Islet of Langerhans (tissue), 1 donor: ENCODE results near the gene CD22.
"Not testable (repeated sequence)": the region's sequence is repeated elsewhere in the genome, so short reads cannot be mapped to it uniquely, and the experiment has no call there.

Source experiments
- FAIRE-seq: peaks from one replicate; lab custom pipeline; 2011; peaks lifted over from hg19 to GRCh38; lab: Jason Lieb, UNC

CD22 gene

DNA sequence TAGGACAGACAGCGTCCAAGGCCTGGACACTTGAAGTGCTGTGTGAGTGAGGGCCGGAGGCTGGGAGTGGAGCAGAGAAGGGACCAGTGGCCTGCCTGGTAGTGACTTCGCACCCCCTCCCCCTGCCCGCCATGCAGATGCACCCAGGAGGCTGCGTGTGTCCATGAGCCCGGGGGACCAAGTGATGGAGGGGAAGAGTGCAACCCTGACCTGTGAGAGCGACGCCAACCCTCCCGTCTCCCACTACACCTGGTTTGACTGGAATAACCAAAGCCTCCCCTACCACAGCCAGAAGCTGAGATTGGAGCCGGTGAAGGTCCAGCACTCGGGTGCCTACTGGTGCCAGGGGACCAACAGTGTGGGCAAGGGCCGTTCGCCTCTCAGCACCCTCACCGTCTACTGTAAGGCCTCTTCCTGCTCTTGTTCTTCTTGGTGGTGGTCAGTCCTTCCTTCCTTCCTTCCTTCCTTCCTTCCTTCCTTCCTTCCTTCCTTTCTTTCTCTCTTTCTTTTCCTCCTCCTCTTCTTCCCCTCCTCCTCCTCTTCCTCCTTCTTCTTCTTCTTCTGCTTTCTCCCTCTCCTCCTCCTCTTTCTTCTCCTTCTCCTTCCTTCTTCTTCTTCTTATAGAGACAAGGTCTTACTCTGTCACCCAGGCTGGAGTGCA is 12.7 kb downstream of the CD22 start:
- FAIRE-seq = no peak

DNA sequence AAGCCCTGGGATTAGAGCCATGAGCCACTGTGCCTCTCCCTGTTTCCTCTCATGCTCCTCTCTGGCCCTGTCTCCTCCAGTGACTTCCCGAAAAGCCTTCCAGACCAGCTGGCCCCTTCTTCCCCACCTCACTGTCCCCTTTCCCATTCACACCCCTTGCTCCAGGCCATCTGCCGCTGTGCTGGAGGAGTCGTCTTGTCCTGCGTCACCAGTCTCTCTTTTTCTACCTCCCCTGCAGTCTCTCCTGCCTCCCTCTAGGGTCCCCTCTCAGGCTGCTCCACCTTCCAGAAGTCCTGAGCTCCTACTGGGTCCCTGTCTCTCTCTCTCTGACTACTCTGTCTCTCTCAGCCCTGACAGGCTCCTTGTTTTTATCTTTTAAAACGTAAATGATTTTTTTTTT is 13.4 kb downstream of the CD22 start:
- no peak for FAIRE-seq

DNA sequence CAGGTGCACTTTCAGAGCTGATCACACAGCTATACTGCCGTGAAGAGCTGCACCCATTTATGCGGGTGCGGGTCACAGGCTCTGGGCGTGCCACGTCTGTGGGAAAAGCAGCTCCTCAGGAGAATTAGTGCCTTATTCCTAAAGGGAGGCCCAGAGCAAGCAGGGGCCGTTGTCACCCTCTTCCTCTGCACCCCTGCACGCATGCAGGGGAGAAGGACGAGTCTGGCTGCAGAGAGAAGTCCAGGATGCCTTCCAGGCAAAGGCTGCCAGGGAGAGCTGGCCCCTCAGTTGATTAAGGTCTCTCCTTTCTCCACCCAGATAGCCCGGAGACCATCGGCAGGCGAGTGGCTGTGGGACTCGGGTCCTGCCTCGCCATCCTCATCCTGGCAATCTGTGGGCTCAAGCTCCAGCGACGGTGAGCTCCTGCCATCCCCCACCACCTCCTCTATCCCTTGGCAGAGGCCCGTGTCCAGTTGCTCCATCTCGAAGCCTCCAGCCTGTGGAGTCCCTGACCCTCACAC is 15.6 kb downstream of the CD22 start:
- FAIRE-seq = no peak

DNA sequence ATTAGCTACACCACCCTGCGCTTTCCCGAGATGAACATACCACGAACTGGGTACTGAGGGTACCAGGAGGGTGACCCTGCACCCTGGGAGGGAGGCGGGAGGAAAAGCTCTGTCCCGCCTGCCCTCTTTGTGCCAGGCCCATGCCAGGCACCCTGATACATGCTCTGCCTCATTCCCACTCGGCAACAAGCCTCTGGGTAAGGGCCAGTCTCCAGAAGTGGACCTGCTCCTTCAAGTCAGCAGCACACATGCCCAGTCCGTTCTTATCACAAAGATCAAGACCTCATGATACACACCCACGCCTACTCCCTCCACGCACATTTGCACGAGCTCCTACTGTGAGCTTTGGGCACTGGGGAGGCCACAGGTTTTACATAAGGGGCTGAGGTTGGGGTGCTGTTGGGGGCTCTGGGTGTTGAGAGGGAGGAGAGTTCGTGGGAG is 16.7 kb downstream of the CD22 start:
- FAIRE-seq = no peak

DNA sequence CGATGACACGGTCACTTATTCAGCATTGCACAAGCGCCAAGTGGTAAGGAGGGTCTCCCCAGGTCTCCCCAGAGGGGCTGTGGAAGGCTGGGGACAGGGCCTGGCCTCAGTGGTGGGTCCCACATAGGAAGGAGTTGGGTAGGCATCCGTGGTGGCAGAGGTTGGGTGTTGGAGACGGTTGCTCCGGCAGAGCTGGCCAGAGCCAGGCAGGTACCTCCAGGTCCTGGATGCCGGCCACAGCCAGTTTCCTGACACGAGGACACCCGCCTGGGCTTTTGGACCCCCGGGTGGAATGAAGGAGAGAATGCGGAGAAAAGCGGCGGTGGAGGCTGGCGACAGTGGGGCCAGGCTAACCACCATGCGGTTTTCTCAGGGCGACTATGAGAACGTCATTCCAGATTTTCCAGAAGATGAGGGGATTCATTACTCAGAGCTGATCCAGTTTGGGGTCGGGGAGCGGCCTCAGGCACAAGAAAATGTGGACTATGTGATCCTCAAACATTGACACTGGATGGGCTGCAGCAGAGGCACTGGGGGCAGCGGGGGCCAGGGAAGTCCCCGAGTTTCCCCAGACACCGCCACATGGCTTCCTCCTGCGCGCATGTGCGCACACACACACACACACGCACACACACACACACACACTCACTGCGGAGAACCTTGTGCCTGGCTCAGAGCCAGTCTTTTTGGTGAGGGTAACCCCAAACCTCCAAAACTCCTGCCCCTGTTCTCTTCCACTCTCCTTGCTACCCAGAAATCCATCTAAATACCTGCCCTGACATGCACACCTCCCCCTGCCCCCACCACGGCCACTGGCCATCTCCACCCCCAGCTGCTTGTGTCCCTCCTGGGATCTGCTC is 17.4 kb downstream of the CD22 start:
- FAIRE-seq = no peak

DNA sequence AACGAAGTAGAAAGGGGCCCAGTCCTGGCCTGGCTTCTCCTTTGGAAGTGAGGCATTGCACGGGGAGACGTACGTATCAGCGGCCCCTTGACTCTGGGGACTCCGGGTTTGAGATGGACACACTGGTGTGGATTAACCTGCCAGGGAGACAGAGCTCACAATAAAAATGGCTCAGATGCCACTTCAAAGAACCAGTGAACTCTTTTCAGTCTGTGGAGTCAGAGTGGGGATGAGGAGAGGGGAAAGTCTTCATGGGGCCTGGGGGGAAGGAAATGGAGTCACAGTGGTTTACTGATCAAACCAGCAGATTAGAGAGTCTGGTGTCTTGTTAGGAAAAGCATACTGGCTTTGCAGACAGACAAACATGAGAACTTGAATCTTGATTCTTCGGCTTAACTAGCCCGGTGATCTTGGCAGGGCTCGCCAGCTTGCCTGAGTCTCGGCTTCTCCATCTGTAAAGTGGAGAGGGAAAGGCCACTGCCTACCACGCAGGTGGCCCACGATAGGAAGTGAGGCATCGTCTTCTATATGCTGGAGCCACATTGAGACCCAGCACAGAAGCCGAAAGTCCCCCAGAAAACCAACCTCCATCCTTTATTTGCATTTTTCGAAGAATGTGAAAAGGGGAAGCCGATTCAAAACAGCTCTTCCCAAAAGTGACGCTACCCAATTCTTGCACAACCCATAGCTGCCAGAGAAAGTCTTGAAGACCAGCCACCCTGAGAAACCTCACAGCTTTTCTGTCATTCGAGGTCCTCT is 18.4 kb downstream of the CD22 start, which contains the start of gene FFAR1:
Gene FFAR1 (plus strand): TSS at position 732 of the 759 bp plus-strand sequence. CDS start 3,650 bp downstream, outside the sequence.
- FAIRE-seq = no peak

DNA sequence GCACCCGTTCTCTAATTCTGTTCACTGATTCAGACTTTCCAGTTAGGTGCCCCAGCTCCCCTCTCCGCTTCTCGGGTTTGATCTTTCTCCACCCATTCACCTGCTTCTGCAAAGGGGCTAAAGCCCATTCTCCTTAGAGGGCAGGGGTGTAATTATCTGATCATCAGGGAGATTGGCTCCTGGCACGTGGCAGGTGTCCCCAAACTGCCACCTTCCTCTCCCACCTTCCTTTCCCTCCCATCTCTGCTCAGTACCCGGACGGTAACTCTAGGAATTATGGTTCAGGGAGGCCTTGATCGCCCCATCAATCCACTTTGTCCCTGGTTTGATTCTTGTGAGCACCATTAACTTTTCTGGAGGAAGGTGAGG is 18.9 kb downstream of the CD22 start:
- FAIRE-seq = no peak

DNA sequence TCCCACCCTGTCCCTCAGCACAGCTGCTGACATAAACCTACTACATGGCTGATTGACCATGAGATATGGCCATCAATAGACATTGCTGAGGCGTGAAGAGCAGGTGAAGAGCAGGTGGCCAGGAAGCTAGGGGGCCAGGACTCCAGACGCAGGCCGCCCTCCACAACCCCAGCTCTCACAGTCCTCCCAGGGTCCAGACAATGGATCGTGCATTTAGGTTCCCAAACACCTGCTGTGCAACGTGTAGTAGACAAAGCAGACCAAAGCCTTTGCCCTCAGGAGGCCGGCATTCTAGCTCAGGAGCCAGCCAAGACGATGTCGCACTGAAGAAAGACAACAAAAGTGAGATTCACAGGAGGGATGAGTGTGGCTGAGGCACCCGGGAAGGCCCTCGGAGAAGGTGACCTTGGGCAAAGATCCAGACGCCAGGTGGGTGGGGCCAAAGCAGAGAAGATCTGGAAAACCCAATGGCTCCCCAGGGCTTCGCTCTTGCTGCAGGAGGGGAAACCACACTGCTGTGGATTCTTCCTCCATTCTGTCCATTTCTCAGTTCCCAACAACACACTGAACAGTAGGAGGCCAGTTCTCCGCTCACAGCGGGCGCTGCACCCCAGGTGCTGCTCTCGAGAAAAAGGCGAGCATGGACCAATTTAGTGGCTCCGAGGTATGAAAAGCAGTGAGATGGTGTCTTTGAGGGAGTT is 20.1 kb downstream of the CD22 start:
- FAIRE-seq = no peak

DNA sequence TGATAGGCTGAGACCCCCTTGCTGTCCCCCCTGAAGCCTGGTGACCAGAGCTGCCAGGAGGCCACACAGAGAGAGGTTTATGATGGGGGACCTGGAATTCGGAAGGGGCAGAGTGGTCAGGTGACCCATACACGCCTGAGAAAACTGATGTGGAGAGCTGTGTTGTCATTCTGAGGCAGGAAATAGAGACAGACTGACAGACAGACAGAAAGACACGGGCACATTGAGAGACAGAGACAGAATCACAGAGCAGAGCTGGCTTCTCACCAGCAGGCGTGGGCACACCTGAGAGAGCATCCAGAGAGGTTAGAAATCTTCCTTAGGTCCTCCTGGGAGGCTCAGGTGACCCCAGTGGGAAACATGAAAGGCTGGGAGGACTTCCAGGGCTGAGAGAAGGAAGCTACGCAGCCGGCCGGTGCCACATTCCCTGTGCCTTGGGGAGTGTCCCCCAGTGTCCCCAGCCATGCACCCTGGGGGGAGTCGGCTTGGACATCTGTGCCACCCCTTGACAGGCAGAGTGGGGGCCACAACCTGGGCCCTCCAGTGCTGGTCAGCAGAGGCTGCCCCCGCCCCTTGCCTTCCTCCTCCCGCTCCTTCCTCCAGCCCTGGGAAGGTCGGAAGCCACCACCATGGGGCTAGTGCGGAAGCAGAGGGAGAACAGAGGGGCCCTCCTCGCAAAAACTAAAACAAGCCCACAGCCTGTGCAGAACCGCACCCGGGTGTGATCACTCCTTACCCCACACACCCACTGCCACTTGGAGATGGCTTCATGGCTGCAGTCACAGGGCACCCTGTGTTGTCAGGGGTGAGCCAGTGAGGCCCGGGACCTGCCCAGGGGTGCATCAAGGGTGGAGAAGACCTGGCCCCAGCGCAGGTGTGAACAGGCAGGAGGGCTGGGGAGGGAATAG is 20.9 kb downstream of the CD22 start:
- FAIRE-seq = no peak

DNA sequence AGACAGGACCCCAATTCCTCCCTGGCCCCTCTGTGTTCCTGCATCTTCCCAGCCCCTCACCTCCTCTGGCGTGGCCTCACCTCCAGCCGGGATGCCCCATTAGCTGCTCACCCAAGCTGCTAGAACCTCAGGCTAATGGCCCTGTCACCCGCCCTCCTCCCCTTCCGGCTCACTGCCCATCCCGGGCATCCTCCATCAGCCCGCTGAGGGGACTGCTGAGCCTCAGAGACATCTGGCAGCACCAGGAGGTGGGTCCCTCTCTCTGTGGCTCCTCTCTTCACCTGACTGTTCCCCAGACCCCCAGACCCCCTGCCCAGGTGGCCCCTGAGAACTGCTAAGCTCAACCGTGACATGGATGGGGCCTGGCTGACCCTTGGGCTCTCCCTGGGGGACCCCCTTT is 21.6 kb downstream of the CD22 start:
- FAIRE-seq = no peak

DNA sequence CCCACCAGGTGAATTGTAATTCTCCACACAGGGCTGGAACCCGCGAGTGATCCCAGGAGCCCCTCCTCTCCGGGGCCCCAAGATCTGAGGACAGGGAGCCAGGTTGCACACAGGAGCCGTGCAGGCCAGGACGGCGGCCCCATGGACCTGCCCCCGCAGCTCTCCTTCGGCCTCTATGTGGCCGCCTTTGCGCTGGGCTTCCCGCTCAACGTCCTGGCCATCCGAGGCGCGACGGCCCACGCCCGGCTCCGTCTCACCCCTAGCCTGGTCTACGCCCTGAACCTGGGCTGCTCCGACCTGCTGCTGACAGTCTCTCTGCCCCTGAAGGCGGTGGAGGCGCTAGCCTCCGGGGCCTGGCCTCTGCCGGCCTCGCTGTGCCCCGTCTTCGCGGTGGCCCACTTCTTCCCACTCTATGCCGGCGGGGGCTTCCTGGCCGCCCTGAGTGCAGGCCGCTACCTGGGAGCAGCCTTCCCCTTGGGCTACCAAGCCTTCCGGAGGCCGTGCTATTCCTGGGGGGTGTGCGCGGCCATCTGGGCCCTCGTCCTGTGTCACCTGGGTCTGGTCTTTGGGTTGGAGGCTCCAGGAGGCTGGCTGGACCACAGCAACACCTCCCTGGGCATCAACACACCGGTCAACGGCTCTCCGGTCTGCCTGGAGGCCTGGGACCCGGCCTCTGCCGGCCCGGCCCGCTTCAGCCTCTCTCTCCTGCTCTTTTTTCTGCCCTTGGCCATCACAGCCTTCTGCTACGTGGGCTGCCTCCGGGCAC is 22.6 kb downstream of the CD22 start:
- no peak for FAIRE-seq

DNA sequence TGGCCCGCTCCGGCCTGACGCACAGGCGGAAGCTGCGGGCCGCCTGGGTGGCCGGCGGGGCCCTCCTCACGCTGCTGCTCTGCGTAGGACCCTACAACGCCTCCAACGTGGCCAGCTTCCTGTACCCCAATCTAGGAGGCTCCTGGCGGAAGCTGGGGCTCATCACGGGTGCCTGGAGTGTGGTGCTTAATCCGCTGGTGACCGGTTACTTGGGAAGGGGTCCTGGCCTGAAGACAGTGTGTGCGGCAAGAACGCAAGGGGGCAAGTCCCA is 23.1 kb downstream of the CD22 start:
- FAIRE-seq = no peak

DNA sequence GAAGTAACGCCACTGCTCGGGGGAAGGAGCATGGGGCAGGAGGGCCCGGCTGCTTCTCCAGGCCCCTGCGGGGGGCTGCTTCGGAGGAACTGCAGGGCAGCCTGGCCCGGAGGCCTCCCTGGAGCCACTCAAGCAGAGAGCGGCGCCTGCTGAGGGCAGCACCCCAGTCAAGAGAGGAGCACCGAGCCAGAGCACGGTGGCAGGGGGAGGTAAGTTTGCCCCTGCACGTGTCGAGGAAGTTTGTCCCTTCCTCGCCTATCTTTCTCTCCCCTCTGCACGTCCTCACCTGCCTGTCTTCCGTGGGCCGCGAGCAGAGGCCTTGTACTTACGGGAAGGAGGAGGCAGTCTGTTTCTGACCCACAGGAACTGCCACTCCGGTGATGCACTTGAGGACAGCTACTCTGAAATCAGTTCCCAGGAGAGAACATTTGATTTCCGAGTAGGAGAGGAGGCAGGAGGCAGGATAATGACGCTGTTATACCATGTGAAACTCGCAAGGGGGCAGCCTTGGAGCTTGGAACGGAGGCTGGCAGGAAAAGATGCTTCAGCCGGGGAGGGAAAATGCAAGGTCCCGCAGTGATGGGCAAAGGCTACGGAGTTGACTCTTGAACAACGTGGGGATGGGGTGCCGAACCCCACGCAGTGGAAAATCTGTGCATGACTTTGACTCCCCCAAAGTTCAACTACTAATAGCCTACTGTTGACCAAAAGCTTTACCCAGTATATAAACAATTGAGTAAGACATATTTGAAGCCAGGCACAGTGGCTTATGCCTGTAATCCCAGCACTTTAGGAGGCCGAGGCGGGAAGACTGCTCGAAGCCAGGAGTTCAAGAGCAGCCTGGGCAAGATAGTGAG is 23.7 kb downstream of the CD22 start:
- FAIRE-seq = peak; percentile 90

DNA sequence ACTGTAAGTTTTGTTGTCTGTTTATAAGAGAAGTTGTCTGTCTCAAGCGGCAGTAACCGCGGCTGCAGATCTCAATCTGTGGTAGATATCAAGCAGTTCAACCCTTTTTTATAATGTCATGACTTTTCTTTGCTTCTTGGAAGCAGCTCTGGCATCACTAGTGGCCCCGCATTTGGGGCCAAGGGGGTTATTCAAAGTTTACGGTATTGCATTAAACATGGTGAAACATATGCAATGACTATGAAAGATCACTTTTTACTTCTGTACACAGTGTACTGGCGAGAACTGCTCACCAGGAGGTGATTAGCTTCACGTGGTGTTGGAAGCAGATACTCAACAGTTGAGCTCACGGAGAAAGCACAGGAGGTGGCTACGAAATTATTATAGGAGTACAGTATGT is 24.6 kb downstream of the CD22 start:
- FAIRE-seq = no peak

DNA sequence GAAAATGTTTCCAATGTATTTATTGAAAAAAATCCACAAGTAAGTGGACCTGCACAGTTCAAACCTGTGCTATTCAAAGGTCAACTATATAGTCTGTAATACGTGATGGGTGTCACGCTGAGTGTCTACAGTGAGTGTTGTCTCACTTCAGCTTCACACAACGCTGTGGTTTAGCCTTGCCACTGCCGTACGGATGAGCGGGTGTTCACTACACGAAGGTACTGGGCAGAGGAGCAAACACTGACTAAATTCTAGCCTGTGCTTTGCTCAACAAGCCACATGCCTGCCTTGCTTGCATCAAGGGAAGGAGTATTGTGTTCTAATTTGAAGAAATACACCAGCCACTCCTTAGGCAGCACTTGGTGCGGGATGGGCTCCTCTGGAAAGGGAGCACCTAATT is 25.9 kb downstream of the CD22 start:
- FAIRE-seq = no peak

DNA sequence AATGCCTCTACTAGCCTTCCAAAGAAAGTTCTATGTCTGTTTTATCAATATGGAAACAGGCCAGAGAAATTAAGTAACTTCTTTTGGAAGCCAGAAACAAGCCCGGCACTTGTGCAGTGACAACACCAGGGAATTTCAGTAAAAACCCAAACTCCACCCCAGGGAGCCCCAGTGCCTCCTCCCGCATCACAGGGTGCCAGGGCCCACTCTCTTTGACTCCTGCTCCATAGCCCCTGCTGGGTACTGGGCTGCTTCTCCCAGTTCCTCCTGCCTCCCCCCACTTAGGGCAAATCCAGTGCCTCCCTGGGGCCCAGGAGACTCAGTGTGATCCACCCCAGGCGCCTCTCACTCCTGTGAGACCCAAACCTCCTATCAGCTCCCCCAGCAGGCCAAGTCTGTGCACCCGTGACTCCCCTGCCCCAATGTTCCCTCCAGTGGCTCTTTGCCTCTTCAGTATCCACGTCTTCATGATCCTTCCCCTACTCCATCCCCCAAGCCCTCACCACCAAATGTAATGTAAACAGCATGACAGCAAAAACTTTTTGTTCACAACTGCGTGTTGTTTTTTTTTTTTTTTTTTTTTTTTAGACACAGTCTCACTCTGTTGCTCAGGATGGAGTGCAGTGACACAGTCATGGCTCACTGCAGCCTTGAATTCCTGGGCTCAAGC is 26.9 kb downstream of the CD22 start:
- no peak for FAIRE-seq

DNA sequence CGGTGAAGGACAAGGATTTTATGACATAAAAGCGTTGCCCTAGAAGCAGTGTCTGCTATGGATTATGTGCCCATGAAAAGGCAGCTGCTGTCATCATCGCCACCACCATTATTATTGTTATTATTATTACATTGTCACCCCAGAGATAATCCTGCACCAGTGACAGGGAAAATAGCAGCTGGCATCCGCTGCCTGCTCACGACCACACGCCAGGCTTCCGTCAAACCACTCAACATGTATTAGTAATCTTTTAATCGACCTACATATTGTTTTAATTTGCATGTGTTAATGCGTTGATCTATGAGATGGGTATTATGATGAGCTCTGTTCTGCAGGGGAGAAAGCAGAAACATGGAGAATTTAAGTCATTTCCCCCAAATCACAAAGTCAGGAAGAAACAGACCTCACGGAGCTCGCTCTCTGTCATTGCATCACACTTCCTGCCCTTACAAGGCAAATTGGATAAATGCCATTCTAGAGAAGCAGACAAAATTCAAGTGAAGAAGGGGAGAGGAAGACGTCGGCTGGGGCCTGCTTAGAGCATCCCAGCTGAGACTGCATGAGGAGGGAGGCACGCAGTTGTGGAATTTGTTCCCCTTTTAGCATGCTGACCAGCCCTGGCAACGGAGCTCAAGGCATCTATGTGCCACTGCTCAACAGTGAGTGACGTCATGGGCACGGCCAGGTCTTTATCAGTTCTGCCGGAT is 29.0 kb downstream of the CD22 start, which contains the start of gene FFAR3:
Gene FFAR3 (plus strand): TSS at position 594 of the 707 bp plus-strand sequence. CDS start 431 bp downstream, outside the sequence.
- no peak for FAIRE-seq

DNA sequence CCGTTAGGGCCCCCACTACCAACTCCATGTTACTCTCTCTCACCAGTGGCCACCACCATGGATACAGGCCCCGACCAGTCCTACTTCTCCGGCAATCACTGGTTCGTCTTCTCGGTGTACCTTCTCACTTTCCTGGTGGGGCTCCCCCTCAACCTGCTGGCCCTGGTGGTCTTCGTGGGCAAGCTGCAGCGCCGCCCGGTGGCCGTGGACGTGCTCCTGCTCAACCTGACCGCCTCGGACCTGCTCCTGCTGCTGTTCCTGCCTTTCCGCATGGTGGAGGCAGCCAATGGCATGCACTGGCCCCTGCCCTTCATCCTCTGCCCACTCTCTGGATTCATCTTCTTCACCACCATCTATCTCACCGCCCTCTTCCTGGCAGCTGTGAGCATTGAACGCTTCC is 29.8 kb downstream of the CD22 start:
- not testable (repeated sequence) for FAIRE-seq
